ENCODE measurements around the gene FEM1B.

DNA sequence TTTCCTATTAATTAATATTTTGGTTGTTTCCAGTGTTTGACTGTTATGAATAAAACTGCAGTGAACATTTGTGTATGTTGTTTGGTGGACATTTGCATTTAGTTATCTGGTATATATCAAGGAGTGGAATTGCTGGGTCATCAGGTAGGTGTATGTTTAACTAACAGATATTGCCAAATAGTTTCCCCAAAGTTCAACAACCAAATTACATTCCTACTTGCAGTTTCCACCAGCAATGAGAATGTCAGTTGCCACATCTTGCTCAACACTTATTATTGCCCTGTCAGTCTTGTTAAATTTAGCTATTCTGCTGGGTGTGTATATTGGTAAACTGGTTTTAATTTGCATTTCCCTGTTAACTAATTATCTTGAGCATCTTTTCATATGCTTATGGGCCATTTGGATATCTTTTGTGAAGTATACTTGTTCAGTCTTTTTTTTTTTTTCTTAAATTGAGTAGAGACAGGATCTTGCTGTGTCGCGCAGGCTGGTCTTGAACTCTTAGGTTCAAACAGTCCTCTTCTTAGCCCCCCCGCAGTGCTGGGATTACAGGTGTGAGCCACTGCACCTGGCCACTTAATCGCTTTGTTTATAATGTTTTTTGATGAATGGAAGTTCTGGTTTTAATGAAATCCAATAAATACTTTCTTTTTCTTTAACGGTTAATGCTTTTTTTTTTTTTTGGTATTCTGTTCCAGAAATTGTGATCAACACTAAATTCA is 7.9 kb downstream of the FEM1B start:
- no peak for TF ChIP-seq CTCF (conservative IDR thresholded peaks at IDR 0.05; ENCODE audit: low read depth, low read length)
- no peak for TF ChIP-seq EZH2 (IDR thresholded peaks at IDR 0.05; ENCODE audit: low read length, unreplicated experiment)
- TF ChIP-seq EZH2phosphoT487 (IDR thresholded peaks at IDR 0.05; ENCODE audit: borderline replicate concordance, low read length), result no peak

Data from PC-3 (cell line).